GM18907 (cell line): ENCODE measurements around the gene CUTA.

Experiments
- ATAC-seq: cut with Tn5 transposase; IDR thresholded peaks from one replicate; pipeline ENCODE4 v1.9.1; 2021; ENCODE audit warnings: mild to moderate bottlenecking, moderate library complexity; ENCODE audit not compliant: unreplicated experiment

CUTA gene

DNA sequence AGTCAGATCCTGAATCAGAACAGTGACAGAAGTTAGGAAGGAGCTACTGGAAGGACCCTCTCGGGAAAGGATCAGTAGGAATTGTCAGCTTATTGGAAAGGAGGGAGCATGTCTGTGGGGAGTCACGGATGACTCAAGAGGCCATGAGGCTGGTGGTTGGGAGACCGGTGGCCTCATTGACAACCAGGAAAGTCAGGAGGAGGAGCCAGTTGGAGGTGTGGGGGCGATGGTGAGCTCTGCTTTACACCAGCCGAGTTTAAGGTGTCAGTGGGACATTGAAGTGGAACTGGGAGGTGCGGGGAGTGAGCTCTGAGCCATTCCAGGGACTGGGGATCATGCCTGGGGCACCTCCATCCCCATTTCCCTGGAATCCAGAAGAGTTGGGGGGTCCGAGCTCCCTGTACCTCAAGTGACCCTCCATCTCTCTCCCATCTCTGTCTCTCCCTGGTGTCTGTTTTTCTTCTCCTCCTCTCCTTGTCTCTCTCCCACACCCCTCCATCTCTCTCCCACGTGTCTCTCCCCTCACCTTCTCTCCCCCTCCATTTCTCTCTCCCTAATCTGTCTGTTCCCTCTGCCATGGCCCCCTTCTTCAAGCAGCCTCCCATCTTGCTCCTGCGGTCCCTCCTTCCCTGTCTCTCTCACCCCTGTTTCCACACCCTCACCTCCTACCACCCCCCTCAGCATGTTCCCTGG lies 22.2 kb upstream of the CUTA start:
- no peak for ATAC-seq

DNA sequence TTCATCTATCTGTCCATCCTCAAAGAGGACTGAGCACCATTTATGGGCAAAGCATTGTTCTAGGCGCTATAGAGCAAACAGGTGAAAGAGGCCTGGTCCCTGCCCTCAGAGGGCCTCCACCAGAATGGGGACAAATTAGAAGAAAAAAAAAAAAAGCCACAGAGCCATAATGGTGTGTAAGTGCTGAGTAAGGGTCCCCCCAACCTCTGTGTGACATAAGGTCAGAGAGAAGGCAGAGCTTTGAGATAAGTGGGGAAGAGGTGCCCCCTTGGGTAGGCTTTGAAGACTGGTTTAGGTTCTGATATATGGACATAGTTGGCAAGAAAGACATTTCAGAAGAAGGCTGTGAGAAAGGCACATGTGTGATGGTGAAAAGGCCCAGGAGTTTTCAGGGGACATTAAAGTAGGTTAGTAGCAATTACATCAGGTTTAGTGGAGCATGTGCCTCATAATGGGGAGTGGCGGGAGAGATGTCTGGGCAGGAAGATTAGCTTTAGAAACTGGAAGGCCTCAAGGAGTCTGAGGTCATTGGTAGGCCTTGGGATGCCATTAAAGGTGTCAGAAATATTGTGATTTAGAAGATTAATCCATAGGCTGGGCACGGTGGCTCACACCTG lies 21.2 kb upstream of the CUTA start:
- ATAC-seq, result no peak

DNA sequence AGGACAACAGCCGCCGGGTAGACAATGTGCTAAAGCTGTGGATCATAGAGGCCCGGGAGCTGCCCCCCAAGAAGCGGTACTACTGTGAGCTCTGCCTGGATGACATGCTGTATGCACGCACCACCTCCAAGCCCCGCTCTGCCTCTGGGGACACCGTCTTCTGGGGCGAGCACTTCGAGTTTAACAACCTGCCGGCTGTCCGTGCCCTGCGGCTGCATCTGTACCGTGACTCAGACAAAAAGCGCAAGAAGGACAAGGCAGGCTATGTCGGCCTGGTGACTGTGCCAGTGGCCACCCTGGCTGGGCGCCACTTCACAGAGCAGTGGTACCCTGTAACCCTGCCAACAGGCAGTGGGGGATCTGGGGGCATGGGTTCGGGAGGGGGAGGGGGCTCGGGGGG lies 19.8 kb upstream of the CUTA start:
- no peak for ATAC-seq

DNA sequence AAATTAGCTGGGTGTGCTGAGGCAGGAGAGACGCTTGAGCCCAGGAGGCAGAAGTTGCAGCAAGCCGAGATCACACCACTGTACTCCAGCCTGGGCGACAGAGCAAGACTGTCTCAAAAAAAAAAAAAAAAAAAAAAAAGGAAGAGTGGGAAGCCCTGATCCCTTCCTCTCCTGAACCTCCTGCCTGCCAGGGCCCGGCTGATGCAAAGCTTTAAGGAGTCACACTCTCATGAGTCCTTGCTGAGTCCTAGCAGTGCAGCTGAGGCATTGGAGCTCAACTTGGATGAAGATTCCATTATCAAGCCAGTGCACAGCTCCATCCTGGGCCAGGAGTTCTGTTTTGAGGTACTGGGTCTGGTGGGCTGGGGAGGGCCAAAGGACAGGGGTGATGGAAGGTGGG lies 17.1 kb upstream of the CUTA start:
- no peak for ATAC-seq

DNA sequence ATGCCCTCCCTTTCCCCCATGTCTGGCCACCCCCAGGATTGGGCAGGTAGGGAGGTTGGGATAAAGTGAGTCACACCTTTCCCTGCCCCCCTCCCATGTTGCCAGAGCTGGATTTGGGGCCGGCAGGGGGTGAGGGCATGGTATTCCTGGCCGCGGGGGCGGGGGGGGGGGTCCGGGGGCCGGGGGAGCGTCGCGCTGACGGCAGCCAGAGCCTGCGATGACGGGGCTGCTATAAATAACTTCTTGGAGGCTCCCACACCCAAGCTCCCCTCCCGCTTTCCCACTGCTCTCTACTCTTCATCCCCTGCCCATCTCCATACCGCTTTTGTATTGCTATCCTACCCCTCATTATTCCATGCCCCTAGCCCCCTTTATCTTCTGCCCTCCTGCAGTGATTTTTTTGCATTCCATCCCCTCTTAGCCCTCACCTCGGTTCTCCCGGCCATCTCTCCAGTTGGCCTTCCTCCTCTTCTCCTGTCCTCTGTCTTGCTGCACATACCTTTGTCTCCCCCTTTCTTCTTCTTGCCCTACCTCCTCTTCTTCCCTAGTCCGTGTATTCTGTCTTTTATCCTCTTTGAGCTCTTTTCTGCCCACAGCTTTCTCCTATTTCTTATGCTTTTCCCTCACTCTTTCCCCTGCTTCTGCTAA lies 15.8 kb upstream of the CUTA start:
- ATAC-seq, result no peak

DNA sequence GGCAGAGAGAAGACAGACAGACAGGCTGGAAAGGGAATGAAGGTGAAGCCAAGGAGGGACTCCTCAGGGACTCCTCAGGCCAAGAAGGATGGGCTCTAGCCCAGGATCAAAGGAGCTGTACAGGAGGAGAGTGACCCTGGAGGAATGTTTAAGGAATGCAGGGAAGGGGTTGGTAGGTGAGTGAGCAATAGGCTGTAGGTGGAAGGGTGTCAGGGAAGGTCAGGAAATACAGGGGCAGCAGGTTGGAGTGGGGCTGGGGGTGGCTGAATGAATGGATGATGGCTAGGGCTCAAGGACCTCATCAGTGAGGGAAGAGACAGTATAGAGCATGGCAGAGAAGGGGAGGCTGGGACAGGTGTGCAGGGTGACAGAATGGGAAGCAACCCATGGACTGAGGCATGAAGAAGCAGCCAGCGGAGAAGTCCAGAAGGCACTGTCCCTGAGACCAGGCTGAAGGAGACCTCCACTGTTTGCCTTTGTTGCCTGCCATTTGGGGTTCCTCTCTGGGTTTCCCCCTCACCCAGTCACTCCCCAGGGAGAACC lies 15.2 kb upstream of the CUTA start:
- ATAC-seq, result no peak

DNA sequence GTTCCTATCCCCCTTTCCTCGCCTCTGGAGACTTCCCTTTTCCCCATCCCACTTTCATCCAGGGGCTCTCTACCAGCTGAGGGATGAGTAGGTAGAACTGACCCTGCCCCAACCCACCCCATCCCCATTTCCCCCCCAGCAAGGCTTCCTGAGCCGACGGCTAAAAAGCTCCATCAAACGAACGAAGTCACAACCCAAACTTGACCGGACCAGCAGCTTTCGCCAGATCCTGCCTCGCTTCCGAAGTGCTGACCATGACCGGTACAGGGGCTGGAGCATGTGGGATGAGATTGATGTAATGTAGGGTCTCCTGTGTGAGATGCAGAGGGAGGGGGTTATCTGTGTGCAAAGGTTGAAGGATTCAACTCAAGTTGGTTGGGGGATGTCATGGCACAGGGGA lies 14.6 kb upstream of the CUTA start:
- ATAC-seq, result no peak

DNA sequence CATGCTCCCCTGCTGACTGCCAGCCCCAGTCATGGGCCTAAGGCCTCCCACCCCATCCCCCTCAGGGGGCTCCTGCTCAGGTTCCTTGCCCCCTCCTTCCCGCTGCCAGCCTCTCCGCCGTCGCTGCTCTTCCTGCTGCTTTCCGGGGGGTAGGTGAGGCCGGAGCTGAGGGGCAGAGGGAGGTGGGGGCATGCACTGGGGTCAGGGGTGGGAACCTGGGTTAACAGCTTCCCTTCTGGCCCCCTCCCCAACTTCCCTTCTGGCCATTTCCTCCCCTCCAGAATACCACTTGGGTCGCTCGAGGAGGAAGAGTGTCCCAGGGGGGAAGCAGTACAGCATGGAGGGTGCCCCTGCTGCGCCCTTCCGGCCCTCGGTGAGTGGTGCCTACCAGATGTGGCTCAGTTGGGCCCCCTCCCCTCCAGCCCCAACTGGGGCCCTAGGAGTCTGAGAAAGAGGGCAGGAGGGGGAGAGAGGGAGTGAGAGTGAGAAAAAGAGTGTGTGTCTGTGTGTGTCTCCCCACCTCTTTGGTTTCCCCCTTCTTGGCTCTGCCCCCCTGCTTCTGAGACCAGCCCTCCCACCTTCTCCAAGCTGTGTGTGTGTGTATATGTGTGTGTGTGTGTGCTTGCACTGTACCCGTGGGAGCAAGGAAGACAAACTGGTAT lies 14.1 kb upstream of the CUTA start:
- ATAC-seq, result no peak

DNA sequence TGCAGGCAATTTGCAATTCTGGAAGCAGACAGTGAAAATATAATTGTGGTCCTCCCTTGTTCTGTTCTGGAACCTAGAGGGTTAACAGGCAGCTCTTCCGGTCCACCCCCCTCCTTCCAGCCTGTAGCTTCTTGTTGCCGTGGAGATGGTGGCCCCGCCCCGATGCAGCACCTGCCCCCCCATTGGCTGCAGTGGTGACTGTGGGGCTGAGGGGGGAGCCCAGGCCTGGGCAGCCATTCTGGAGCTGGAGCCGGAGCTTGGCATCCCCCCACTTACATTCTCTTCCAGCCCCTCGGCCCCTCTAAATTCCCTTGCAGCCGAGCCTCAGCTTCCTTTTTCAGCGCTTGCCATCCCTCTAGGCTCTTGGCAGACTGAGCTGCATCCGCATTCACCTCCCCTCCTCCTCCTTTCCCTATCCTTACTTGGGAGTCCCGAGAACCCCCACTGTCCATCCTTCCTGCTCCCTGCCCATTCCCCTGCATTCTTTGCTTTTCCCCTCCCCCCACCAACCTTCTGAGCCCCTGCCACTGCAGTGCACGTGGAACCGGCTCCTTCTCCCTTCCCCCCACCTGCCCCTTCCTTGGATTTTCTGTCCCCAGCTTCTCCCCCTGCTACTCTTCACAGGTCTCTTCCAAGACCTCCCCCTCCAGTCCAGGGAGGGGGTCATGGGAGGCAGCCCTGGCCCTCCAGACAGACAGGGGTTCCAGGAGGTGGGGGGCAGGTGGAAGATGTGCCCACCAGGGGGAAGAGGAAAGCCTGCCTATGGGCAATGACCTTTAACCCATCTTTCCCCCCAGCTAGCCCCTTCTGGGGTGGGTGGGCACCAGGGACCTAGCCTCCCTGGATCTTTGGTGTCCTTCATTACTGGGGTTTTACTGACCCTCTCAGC lies 13.3 kb upstream of the CUTA start:
- ATAC-seq, result peak; percentile 46

DNA sequence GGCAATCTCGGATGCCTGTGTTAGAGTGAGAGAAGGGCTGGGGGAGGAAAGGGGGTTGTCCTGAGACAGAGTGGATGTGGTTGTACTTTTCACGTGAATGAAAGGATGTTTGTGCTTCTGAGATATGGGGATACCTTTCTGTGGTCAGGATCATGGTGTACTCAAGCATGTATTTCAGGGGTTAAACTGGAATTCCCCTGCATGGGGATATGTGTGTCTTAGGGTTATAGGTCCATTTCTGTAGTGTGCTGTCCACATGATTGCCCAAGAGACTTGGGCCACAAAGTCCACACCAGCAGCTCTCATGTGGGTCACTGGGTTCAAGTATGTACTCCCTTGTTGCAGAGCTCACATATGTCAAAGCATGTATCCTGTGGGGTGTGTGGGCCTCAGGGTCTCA lies 12.4 kb upstream of the CUTA start:
- no peak for ATAC-seq

DNA sequence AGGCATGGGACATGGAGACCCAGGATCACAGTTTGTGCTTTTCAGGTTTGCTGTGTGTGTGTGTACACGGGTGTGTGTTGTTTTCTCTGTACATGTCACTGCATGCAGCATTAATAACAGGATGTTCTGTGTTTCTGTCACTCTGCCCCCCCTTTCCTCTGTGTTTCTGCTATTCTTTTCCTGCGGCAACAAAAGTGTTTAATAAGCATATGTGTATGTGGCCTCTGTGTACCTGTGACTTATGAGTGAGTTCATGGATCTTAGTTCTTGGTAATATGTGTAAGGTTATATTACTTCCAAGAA lies 11.8 kb upstream of the CUTA start:
- no peak for ATAC-seq

DNA sequence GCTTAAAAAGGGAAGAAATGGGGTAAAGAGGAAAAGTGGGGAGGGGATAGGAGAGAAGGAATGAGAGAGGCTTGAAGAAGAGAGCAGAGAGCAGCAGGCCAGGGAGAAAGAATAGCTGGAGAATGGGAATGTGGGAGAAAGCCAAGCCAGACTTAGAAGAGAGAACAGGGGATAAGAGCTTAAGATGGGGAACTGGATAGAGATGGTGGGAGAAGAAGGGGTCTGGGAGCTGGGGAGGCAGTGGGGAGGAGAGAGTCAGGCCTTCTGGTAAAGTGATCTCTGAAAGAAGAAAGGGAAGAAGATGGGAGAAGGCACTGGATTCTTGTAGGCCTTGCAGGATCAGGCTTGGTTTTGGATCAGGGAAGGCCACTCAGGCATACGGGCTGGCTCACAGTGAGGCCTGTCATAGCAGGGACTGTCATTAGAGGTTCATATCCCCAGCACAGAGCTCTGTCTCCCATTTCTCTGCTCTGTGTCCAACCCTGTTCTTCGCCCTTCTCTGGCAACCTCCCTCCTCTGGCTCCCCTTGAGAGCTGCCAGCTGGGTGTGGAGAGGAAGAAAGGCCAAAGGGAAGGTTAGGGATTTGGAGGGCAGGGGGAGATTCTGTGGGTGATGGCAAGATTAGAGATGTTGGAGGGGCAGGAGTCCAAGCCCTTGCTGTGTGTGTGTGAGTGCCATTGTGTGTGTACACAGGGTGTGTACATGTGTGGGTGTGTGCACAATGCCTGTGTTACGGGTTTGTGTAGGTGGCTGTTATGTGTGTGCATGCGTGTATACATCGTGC lies 11.3 kb upstream of the CUTA start:
- ATAC-seq, result no peak

DNA sequence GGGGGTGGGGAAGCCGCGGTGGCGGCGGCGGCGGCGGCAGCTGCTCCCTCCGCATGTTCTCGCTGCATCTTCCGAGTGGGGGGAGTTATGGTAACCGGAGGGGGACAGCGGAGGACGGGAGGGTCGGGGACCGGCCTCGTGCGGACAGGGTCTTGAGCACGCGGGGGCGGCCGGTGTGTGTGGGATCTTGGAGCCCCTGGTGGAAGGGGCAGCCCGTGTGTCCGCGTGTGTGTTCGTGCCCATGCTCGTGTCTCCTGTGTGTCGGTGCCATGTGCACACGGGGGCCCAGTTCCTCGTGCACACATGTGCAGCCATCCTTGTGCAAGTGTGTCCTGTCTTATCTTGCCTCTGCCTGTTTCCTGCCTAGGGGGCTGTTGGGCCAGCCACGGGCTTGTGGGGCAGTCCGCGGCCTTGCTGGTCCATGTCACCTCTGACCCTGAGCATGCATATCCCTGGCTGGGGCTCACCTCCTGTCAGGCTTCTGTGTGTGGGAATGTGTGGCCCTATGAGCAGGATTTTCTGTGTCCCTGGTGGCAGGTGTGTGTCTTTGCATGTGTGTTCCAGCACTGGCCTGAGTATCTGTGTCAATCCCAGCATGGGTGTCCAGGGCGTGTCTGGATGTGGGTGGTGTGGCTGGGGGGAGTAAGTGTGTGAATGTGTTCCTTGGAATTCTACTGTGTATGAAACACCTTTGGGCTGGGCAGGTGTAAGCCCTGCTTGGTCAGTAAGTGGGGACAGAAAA lies 10.5 kb upstream of the CUTA start:
- ATAC-seq, result no peak

DNA sequence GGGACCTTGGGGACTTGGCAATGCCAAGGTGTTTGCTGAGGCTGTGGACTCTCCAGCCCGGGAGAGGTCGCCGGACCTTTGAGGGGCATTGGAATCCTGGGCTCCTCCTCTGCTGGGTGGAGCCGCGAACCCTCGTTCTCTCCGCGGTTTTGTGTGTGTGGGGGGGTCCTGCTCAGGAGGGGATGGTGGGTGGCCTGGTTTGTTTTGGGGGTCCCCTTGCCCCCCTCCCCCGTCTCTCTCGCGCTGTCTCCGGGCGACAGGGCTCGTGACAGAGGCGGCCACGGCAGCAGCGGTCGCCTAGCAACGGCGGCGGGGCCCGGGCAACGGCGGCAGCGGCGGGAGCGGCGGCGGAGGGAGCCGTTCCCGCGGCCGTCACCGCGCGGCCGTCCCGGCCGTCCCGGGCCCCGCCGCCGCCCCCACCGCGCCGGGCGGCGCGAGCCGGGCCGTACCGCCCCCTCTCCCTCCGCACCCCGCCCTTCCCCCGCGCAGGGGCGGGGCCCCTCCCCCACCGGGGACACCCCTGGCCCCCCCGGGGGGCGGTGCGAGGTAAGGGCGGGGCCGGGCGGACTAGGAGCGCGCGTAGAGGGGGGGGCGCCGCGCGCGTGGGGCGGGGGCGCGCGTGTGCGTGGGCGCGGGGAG lies 9.8 kb upstream of the CUTA start:
- ATAC-seq, result no peak

DNA sequence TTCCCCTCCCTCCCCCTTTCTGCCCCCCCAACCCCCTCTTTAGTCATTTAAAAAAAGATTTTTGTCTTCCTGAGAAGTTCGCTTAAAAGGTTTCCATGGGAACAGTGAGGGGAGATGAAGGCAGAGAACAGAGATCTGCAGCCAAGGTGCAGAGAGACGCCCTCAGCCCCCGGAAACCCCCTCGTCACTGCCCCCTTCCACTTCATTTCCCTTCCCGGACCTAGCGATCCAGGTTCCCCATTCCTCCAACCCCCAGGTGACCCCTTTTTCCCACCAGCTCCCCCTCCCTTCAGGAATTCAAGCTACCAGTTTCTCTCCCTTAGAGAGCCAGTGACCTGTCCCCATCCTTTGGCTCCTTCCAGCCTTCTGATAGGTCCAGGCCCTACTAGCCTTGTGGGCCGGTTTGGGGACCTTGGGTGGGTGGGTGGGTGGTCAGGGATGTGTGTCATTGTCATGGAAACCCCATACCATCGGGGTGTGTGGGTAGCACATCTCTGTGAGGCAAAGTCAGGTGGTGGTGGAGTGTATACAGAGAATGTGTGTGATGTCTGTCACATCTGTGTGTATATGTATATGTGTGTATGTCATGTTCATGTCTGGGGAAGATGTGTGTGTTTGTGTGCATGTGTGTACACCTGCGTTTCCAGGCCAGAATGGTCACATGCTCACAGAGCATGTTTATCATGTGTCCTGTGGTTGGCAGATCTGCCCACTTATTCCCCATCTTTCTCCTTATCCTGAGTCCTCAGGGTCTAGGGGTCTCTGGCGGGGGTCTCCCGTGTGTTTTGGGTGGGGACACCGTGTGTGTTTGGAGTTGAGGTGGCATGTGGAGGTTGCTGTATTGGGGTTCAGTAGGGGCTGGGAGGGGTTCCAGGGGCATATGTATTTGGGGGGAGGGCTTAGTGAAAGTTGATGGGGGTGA lies 8.9 kb upstream of the CUTA start:
- no peak for ATAC-seq

DNA sequence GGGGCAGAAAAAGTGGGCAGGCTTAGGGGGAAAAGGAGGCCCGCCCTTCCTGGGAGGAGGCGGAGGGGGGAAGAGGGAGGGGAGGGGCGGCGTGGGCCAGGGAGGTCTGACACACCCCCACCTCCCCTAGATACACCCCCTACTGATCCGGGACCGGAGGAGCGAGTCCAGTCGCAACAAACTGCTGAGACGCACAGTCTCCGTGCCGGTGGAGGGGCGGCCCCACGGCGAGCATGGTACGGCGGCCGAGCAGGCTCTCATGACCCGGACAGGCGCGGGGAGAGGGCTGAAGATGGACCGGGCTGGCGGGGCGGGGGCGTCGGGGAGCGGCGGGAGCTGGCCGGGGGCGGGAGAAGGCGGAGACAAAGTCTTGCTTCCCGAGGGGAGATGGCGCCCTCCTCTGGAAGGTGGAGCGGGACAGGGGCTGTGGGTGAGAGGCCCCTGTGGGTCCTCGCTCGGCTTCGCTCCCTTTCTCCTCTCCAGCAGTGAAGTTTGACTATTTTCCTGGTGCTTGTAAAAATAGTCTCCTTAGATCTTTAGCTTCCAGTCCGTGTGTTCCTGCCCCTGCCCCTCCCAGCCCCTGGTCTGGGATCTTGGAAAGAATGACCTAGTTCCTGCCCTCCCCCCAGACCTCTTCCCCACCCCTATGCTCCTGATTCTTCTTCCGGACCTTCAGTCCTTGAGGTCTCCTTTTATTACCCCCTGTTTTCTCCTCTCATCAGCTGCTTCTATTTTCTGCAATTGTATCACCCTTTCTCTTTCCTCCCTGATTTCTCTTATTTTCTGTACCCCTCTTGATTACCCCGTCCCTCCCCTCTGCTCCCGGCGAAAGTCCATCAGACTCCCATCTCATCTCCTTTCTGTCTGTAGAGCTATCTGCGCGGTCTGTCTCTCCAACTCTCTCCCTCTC lies 8.0 kb upstream of the CUTA start:
- peak; percentile 38 for ATAC-seq
